Activated CD8-positive, alpha-beta memory T cell treated with anti-CD3 and anti-CD28 coated beads for 48 hours (primary cell): ENCODE data around the gene BTBD16.
A peak's percentile ranks its signal among the peaks of the same experiment; 100 is the strongest.

Experiments
- DNase-seq, 3 experiments: peaks; one replicate each; pipeline ENCODE4 v3.0.0-alpha.2; 2020; ENCODE audit warnings: low read depth in 2 of 3, low spot score in 2 of 3

Gene BTBD16

GRCh38 chr10:122293156-122293960 is 22.3 kb downstream of the BTBD16 start:
- no peak for DNase-seq

GRCh38 chr10:122293961-122294380 is 22.9 kb downstream of the BTBD16 start:
- DNase-seq: no peak

- no peak for DNase-seq
Measured at GRCh38 chr10:122294511-122295450, 23.7 kb downstream of the BTBD16 start.

- DNase-seq: no peak
Measured at GRCh38 chr10:122295451-122295809, 24.3 kb downstream of the BTBD16 start.

GRCh38 chr10:122296363-122297120 is 25.4 kb downstream of the BTBD16 start:
- no peak for DNase-seq

GRCh38 chr10:122297583-122297982 is 26.5 kb downstream of the BTBD16 start:
- DNase-seq: no peak

- no peak for DNase-seq
Measured at GRCh38 chr10:122298206-122298597, 27.1 kb downstream of the BTBD16 start.

- DNase-seq: peak; percentile 19 to 38 (median 28)
Measured at GRCh38 chr10:122298598-122299301, 27.7 kb downstream of the BTBD16 start.

GRCh38 chr10:122299423-122300075 is 28.5 kb downstream of the BTBD16 start:
- no peak for DNase-seq

GRCh38 chr10:122301055-122301810 is 30.1 kb downstream of the BTBD16 start:
- DNase-seq: no peak

- no peak for DNase-seq
Measured at GRCh38 chr10:122301811-122302115, 30.7 kb downstream of the BTBD16 start.

GRCh38 chr10:122302315-122302714 is 31.2 kb downstream of the BTBD16 start:
- no peak for DNase-seq

GRCh38 chr10:122303271-122304053 is 32.4 kb downstream of the BTBD16 start:
- no peak for DNase-seq

GRCh38 chr10:122304054-122304579 is 33.0 kb downstream of the BTBD16 start:
- no peak for DNase-seq

GRCh38 chr10:122306282-122306681 is 35.2 kb downstream of the BTBD16 start:
- no peak for DNase-seq

GRCh38 chr10:122306744-122307143 is 35.6 kb downstream of the BTBD16 start:
- no peak for DNase-seq

- no peak for DNase-seq
Measured at GRCh38 chr10:122307669-122308416, 36.7 kb downstream of the BTBD16 start.
